Activated T-helper 1 cell treated with Interleukin-2 at 50 U/mL for 16 hours (primary cell): ENCODE measurements around the gene POU2F2.

Experiments used
- DNase-seq: peaks from one replicate; pipeline ENCODE4 v3.0.0-alpha.2; 2020; ENCODE audit warnings: low read depth

Gene POU2F2

DNA sequence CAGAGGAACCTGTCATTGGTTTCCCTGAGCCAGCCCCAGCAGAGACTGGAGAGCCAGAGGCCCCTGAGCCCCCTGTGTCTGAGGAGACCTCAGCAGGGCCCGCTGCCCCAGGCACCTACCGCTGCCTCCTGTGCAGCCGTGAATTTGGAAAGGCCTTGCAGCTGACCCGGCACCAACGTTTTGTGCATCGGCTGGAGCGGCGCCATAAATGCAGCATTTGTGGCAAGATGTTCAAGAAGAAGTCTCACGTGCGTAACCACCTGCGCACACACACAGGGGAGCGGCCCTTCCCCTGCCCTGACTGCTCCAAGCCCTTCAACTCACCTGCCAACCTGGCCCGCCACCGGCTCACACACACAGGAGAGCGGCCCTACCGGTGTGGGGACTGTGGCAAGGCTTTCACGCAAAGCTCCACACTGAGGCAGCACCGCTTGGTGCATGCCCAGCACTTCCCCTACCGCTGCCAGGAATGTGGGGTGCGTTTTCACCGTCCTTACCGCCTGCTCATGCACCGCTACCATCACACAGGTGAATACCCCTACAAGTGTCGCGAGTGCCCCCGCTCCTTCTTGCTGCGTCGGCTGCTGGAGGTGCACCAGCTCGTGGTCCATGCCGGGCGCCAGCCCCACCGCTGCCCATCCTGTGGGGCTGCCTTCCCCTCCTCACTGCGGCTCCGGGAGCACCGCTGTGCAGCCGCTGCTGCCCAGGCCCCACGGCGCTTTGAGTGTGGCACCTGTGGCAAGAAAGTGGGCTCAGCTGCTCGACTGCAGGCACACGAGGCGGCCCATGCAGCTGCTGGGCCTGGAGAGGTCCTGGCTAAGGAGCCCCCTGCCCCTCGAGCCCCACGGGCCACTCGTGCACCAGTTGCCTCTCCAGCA is 52.1 kb downstream of the POU2F2 start:
- DNase-seq, result no peak

GRCh38 chr19:42079276-42079669 is 53.0 kb downstream of the POU2F2 start:
- no peak for DNase-seq

GRCh38 chr19:42078538-42079275 is 53.5 kb downstream of the POU2F2 start:
- DNase-seq, result no peak

GRCh38 chr19:42078058-42078457 is 54.2 kb downstream of the POU2F2 start:
- DNase-seq, result no peak

DNA sequence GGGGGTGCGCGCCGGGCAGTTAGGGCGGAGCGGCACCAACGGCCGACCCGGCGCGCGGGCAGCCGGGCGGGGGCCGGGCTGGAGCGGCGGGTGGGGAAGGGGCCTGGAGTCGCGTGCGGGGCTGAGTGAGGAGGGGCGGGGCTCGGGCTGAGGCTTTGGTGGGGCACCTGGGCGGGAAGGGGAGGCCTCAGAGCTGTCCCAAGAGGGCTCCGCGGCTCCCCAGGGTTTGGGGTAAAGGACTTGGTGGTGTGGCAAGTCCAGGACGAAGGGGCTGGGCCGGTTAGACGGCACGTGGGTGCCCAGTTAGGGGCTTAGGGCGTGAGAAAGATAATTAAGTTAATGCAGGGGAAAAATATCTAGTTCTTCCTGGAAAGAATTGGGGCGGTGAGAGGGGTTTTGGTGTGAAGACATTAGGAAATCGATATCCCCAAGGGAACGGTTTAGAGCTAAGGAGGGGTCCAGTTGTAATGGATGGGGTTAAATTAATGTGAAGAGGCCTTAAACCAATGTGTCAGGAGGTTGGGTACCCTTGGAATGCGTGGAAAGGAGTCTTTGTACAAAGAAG is 55.8 kb downstream of the POU2F2 start:
- no peak for DNase-seq

GRCh38 chr19:42075616-42076379 is 56.4 kb downstream of the POU2F2 start, which contains the start of gene ZNF574:
Gene ZNF574 (plus strand): TSS chr19:42076166. CDS start chr19:42078607, 2,441 bp downstream.
- DNase-seq, result peak; percentile 94

- no peak for DNase-seq
Measured at GRCh38 chr19:42075364-42075615, 57.0 kb downstream of the POU2F2 start.

GRCh38 chr19:42074513-42075363 is 57.5 kb downstream of the POU2F2 start:
- DNase-seq, result no peak

- no peak for DNase-seq
Measured at GRCh38 chr19:42071247-42071646, 61.0 kb downstream of the POU2F2 start.

- DNase-seq, result no peak
Measured at GRCh38 chr19:42069619-42070351, 62.5 kb downstream of the POU2F2 start, which contains the start of gene GRIK5. Gene GRIK5 (minus strand): TSS chr19:42070206. CDS start chr19:42065770, 4,436 bp downstream.

DNA sequence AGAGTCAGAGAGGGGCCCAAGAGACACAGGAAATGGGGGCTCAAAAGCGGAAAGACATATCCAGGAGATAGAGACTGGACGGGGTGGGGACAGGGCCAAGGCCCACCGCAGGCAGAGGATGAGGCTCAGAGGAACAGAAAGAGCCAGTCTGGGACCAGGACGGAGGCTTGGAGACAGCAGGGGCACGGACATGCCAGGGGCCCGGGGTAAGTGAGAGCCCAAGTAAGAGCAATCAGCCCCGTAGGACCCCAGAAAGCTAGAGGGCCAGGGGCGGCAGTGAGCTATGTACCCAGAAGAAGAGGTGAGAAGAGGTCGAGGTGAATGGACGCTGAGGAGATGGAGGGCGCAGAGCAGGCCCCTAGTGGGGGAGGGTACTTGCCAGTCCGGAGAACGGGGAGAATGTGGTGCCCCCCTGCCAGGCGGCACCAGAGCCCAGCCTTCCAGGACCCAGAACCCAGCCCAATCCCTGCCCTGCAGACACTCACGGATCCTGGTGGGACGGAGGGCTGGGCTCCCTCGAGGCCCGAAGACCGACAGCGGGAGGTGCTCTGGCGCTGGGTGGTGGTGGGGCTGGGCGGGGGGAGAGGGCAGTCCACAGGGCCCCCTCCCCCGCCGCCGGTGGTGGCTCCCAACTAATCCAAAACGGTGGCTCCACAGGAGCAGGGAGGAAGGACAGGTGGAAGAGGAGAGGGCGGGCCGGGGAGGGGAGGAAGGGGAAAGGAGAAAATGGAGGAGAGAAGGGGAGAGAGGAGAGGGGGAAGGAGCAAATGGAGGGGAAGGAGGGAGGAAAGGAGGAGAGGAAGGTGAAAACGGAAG is 63.3 kb downstream of the POU2F2 start:
- no peak for DNase-seq

DNA sequence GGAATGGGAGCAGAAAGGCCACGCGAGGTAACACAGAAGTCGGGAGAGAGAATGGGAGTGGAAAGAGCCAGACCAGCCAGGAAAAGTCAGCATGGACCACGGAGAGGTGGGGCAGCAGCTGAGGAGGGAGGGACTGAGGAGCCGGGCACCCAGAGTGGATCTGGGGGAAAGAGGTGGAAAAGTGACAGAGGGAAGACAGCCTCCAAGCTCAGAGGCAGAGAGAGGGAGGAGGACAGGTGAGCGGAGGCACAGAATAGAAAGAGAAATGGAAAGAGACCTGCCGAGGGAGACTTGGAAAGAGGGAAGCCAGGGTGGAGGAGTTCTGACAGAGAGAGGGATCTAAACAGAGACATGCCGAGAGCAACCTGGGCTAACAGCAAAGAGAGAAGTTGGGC is 63.9 kb downstream of the POU2F2 start:
- no peak for DNase-seq

DNA sequence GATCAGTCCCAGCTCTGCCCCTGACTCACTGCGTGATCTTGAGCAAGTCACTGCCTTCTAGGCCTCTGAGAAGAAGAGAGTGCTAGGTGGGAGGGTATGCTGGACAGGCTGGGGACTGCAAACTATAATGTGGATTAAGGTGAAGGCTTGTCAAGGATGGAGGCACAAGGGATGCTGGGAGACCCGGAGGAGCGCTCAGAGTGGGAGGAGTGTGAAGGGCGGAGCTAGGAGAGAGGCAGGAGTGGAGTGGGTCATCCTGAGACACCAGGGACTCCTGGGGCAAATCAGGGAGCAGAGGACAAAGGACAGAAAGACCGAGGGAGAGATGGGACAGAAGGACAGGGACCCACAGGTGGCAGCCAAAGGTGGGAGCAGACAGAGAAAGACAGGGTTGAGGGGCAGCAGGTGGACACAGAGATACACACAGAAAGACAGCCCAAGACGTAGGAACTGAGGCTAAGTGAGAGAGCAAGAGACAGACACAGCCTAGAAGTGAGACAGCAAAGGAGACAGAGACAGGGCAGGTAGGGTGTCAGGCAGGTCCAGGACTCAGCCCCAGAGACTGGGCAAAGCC is 64.8 kb downstream of the POU2F2 start:
- no peak for DNase-seq

- no peak for DNase-seq
Measured at GRCh38 chr19:42066075-42066754, 66.0 kb downstream of the POU2F2 start.

DNA sequence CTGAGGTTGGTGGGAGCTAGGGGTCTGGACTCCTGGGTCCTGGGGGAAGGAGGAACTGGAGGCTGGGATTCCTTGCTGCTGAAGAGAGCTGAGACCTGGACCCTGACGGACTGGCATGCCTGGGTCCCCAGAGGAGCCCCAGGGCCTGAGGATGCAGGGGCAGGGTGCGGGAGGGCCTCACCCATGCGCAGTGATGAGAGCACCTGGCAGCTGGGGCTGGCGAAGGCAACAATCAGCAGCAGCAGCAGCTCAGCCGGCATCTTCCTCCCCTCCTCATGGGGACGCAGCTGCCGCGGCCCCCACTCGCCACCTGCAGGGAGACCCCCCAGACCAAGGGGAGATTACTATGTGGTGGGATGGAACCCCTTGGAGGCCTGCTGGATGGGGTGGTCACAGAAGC is 66.7 kb downstream of the POU2F2 start:
- no peak for DNase-seq

DNA sequence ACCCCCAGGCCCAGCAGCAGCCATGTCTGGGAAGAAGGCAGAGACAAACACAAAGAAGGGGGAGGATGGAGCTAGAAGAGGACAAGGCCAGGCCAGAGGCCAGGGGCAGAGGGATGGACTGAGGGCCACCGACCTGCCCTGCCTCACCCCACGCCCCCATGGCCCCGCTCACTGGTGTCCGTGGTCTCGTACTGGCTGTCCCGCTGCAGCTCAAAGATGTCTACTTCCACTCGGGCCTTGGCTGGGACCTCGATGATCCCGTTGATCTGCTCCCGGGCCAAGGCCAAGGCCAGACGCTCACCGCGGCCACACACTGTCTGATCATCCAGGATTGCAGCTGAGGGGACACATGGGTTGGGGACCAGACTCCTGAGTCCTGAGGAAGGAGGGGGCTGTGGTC is 67.2 kb downstream of the POU2F2 start:
- no peak for DNase-seq

DNA sequence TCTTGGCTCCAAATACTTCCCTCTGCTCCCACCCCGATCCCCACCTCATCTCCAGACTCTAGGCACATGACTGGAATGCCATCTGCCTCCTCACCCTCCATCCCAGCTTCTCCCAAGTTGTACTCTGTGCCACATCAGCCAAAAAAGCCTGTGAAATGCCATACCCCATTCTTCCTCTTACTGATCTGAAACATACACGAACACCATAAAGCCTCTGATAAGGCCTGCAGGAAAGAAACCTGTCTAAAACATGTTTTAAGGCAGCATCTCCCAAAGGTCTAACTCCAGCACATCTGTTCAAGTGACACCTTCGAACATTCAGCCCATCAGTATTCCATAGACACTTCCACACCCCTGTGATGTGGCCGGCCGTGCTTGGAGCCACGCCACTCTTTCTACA is 67.8 kb downstream of the POU2F2 start:
- DNase-seq, result no peak

DNA sequence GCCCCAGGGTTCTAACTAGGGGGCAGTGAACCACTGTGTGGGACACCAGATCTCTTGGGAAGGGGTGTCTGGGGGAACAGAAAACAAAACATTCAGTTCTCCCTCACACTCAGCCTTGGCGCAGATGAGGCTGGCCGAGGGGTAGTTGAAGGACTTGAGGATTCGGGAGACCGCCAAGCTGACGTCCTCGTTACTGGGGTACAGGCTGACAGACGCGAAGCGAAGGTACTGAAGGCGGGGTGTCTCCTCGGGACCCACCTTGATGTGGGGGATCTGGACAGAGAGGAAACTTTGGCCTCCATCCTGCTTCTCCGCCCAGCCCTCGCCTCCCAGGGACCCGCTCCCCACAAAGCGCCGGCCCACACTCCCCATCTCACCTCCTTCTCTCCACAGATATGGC is 69.9 kb downstream of the POU2F2 start:
- DNase-seq, result no peak

DNA sequence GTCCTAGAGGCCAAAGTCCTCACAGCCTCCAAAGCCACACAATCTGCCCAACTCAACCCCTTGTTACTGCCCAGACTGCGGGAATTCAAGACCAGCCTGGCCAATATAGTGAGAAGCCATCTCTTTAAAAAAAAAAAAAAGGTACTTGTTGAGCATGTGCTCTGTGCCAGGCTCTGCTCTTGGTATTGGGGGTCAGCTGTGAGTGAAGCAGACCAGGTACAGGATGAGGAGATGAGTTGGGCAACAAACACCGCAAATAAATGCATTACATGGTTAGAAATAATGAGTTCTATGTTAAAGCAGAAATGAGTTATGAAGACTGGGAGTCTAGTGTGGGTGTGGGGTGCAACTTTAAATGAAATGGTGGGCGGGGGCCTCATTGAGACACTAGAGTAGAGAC is 72.1 kb downstream of the POU2F2 start:
- no peak for DNase-seq
